22Rv1 (cell line): ENCODE measurements around the gene MTMR6.

Experiments
- ZFX ChIP-seq: fragments of 450-650 bp; IDR thresholded peaks from 2 replicates; pipeline ENCODE4 v1.6.1; 2017; ENCODE audit warnings: antibody characterized with exemption, borderline replicate concordance
- TF ChIP-seq, protein P1 (sequence below): fragments of 450-650 bp; IDR thresholded peaks from 2 replicates; pipeline ENCODE4 v1.5.1; 2017; ENCODE audit warnings: mild to moderate bottlenecking

DNA sequence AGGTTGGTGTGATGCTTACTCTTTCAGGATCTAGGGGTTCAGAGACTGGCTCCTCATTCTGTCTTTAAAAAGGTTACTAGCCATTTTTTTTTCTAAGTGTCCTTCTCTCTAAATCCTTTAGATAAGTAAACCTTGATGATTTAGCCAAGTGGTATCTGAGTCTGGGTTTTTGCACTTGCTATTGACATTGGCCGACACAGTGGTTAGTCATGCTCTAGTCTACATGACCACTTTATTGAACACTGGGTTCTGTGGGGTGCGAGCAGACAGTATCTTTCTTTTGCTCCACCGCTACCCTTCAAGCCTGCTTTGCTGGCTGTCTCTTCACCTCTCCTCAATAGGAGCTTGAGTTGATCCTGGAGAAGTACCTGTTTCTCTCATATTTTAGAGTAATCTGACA lies 7.9 kb upstream of the MTMR6 start:
- TF ChIP-seq, protein P1, sequence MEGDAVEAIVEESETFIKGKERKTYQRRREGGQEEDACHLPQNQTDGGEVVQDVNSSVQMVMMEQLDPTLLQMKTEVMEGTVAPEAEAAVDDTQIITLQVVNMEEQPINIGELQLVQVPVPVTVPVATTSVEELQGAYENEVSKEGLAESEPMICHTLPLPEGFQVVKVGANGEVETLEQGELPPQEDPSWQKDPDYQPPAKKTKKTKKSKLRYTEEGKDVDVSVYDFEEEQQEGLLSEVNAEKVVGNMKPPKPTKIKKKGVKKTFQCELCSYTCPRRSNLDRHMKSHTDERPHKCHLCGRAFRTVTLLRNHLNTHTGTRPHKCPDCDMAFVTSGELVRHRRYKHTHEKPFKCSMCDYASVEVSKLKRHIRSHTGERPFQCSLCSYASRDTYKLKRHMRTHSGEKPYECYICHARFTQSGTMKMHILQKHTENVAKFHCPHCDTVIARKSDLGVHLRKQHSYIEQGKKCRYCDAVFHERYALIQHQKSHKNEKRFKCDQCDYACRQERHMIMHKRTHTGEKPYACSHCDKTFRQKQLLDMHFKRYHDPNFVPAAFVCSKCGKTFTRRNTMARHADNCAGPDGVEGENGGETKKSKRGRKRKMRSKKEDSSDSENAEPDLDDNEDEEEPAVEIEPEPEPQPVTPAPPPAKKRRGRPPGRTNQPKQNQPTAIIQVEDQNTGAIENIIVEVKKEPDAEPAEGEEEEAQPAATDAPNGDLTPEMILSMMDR: no peak
- no peak for TF ChIP-seq ZFX
